K562 (cell line): ENCODE results near the gene CHST14. TPM values are rescaled to one million over a fixed set of nuclear protein-coding genes. Genes with fewer than 3 reads are reported as not detected.

Experiments
- SREBF2 ChIP-seq: sonication (generic); formaldehyde crosslinking; IDR thresholded peaks from 2 replicates; pipeline ENCODE4 v1.4.0; 2020; ENCODE audit warnings: mild to moderate bottlenecking, missing genetic modification reagents
- polyA plus RNA-seq, 8 experiments: library from polyadenylated mRNA; depleted of rRNA in 4 of 8; stranded (reverse) in 5 of 8; unstranded in 3 of 8; fragments of >200 nt; fragmentation: Nextera tagmentation in 2 of 8; fragmentation: Illumina TruSeq in 1 of 8; extraction: Ambion mirVana in 2 of 8; extraction: Trizol in 1 of 8; gene quantifications; 2 replicates each; pipeline versions ENCODE4 v1.2.1 to v1.2.3, GENCODE V29; 2011 to 2014; ENCODE audit warnings: inconsistent platforms in 1 of 8, missing spikeins in 1 of 8
- total RNA-seq, 7 experiments: library from RNA; depleted of rRNA in 6 of 7; stranded (reverse); fragments of >200 nt in 6 of 7; fragmentation: Illumina TruSeq in 2 of 7; extraction: Trizol in 2 of 7; gene quantifications; 2 replicates each; pipeline versions ENCODE4 v1.2.1 to v1.2.3, GENCODE V29; 2011 to 2021; ENCODE audit warnings: low replicate concordance in 1 of 7
- TF ChIP-seq, protein P1 (sequence below), 2 experiments: fragments of 450-650 bp in 1 of 2; IDR thresholded peaks; 2 replicates each; pipeline ENCODE4 v1.6.1; 2011 to 2017; ENCODE audit warnings: low read depth in 2 of 2, antibody characterized with exemption in 1 of 2, borderline replicate concordance in 1 of 2, low read length in 1 of 2, mild to moderate bottlenecking in 1 of 2, mixed read lengths in 1 of 2; ENCODE audit not compliant: control insufficient read depth in 1 of 2
- TF ChIP-seq, protein P2 (sequence below): sonication (generic); formaldehyde crosslinking; IDR thresholded peaks from 2 replicates; pipeline ENCODE4 v1.8.0; 2022; ENCODE audit warnings: missing genetic modification reagents, mild to moderate bottlenecking, moderate library complexity, borderline replicate concordance
- TF ChIP-seq, protein P3 (sequence below): fragments of 250-450 bp; sonication (Bioruptor Pico); IDR thresholded peaks from 2 replicates; pipeline ENCODE4 v1.5.0; 2021
- TF ChIP-seq, protein P4 (sequence below), 2 experiments: fragments of 450-650 bp; conservative IDR thresholded peaks; 2 replicates each; pipeline ENCODE4 v1.6.1; 2017; ENCODE audit warnings: mild to moderate bottlenecking in 2 of 2, moderate library complexity in 2 of 2

CHST14 gene
- total and polyA plus RNA-seq, 9 of the 15 experiments (the other 6 are each of a cell fraction or from before 2014, with no cell fraction given) = 1.6 to 12.1 (median 4.5) TPM

DNA sequence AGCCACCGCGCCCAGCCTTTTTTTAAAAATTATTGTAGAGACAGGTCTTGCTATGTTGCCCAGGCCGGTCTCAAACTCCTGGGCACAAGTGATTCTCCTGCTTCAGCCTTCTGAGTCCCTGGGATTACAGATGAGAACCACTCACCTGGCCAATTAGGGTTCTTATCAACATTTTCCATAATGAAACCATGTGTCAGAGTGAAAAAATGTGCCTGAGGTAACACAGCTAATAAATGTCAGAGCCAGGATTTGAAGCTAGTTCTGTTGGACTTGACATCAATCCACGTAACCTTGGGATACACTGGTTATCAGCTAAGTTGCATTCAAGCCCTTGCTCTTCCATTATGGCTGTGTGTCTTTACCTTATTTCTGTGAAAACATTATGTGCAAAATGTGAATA, 29.1 kb downstream of the CHST14 start (continued):
- TF ChIP-seq, protein P1, sequence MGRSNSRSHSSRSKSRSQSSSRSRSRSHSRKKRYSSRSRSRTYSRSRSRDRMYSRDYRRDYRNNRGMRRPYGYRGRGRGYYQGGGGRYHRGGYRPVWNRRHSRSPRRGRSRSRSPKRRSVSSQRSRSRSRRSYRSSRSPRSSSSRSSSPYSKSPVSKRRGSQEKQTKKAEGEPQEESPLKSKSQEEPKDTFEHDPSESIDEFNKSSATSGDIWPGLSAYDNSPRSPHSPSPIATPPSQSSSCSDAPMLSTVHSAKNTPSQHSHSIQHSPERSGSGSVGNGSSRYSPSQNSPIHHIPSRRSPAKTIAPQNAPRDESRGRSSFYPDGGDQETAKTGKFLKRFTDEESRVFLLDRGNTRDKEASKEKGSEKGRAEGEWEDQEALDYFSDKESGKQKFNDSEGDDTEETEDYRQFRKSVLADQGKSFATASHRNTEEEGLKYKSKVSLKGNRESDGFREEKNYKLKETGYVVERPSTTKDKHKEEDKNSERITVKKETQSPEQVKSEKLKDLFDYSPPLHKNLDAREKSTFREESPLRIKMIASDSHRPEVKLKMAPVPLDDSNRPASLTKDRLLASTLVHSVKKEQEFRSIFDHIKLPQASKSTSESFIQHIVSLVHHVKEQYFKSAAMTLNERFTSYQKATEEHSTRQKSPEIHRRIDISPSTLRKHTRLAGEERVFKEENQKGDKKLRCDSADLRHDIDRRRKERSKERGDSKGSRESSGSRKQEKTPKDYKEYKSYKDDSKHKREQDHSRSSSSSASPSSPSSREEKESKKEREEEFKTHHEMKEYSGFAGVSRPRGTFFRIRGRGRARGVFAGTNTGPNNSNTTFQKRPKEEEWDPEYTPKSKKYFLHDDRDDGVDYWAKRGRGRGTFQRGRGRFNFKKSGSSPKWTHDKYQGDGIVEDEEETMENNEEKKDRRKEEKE (IDR thresholded peaks at IDR 0.05; ENCODE audit: borderline replicate concordance in 1 of 2, control insufficient read depth in 1 of 2, low read depth in 2 of 2, low read length in 1 of 2) = no peak
- TF ChIP-seq, protein P2, sequence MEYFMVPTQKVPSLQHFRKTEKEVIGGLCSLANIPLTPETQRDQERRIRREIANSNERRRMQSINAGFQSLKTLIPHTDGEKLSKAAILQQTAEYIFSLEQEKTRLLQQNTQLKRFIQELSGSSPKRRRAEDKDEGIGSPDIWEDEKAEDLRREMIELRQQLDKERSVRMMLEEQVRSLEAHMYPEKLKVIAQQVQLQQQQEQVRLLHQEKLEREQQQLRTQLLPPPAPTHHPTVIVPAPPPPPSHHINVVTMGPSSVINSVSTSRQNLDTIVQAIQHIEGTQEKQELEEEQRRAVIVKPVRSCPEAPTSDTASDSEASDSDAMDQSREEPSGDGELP (CRISPR knock-in tag) = no peak
- TF ChIP-seq SREBF2 (CRISPR knock-in tag) = no peak
- TF ChIP-seq, protein P3, sequence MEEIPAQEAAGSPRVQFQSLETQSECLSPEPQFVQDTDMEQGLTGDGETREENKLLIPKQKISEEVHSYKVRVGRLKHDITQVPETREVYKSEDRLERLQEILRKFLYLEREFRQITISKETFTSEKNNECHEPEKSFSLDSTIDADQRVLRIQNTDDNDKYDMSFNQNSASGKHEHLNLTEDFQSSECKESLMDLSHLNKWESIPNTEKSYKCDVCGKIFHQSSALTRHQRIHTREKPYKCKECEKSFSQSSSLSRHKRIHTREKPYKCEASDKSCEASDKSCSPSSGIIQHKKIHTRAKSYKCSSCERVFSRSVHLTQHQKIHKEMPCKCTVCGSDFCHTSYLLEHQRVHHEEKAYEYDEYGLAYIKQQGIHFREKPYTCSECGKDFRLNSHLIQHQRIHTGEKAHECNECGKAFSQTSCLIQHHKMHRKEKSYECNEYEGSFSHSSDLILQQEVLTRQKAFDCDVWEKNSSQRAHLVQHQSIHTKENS (CRISPR knock-in tag) = no peak
- TF ChIP-seq, protein P4, sequence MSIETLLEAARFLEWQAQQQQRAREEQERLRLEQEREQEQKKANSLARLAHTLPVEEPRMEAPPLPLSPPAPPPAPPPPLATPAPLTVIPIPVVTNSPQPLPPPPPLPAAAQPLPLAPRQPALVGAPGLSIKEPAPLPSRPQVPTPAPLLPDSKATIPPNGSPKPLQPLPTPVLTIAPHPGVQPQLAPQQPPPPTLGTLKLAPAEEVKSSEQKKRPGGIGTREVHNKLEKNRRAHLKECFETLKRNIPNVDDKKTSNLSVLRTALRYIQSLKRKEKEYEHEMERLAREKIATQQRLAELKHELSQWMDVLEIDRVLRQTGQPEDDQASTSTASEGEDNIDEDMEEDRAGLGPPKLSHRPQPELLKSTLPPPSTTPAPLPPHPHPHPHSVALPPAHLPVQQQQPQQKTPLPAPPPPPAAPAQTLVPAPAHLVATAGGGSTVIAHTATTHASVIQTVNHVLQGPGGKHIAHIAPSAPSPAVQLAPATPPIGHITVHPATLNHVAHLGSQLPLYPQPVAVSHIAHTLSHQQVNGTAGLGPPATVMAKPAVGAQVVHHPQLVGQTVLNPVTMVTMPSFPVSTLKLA (conservative IDR thresholded peaks at IDR 0.05) = no peak
